Fibroblast of upper back skin (primary cell): ENCODE data around the gene NF2.

Experiments
- DNase-seq: peaks from one replicate; pipeline ENCODE4 v3.0.0-alpha.2; 2013

Gene NF2

DNA sequence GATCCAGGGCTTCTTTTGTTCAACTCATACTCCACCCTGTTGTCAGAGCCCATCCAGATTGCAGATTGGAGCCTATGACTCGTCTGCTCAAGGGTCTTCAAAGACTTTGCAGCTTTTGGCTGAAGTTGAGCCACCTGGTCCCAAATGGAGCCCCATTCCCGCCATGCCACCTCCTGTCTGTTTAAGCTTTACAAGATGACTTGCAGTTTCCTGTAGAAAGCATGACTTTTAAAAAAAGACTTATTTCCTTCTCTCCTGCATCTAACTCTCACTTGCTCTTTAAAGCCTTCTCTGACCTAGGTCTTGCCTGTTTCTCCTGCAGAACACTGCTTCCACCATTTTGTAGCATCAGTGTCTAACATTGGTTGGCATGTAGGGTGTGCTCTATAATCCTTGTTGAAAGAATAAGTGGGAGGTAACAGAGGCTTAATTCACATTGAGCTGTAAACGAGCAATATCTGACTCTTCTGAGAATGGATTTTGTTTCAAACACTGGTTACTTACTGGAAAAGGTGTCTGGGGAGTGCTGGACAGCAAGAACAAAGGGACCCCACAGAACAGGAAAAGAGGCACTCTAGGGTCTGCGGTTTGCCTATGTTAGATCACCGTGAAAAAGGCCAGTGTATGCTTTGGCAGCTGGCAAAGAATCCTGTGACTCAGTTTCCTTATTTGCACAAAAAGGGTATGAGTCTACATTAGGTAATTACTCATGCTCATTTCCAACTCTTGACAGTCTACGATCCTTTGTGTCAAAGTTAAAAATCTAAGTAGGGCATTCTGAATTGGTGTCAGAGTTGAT lies 30.3 kb downstream of the NF2 start:
- no peak for DNase-seq

DNA sequence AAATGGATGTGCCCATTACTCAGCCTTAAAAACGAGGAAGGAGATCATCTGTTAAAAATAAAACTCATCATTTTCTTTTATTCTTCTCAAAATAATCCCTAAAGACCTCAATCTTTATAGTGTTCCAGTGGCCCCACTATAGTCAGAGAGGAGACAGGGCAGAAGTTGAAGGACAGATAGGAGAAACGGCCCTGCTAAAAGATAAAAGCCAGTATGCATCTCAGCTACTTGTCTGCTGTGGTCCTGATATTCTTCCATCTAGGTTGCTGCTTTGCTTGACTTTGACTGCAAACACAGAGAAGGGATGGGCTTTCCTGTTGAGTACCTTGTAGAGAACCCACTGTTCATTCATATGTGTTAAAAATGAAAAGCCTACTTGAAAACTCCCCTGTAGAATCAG lies 31.4 kb downstream of the NF2 start:
- no peak for DNase-seq

DNA sequence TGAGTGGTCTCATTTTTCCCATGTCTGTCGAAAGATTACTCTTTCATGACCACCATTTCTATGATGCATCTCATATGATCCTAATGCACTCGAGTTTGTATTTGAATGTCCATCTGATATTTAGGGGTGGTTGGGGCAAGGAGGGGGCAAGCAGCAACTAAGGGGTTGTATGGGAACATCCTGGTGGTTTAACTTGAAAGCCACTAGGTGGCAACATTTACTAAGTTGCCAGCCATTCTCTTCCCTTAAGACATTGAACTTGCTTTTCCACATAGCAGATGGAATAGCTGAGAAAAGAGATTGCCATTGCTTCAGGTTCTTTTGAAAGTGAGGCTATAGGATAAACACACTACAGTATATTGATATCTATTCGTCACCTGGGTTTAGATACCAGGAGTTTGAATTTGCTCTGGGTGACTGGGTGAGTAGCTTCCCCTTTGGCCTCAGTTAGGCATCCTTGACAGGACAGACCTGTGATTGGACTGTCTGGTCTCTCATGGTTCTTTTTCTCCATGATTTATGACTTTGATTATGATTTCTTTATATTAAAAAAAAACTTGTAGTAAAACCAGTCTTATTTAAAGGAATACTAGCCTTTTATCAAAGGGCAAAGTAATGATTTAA lies 32.4 kb downstream of the NF2 start:
- peak; percentile 62 for DNase-seq

DNA sequence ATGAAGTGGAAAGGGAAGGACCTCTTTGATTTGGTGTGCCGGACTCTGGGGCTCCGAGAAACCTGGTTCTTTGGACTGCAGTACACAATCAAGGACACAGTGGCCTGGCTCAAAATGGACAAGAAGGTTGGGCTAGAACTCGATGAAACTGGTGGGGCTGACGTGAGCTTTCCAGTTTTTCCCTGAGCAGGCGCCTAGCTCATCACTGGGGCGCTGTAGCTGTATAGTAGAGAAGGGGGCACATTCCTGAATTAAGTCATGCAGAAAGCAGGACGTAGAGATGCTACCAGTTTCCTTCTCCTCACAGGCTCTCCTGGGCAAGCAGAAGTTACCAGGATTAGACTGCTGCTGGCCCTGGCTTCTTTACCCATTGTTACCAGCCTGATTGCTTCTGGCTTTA lies 33.3 kb downstream of the NF2 start:
- DNase-seq, result no peak

DNA sequence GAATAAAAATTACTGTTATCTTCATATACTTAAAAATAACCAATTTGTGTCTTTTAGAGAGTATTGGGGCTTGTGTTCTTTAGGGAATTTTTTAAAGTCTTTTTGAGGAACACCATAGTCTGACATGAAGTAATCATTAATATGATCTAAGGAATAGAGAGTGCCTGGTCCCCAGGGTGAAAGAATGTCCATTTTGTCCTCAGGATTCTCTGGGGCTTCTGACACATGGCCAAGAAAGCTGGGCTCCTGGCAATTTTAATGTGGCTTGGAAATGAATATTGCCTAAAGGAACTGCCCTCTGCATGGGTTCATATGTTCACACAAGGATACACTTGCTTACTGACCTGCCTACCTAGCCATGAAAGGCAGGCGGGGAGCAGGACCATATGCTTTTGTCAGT lies 33.7 kb downstream of the NF2 start:
- DNase-seq, result no peak

DNA sequence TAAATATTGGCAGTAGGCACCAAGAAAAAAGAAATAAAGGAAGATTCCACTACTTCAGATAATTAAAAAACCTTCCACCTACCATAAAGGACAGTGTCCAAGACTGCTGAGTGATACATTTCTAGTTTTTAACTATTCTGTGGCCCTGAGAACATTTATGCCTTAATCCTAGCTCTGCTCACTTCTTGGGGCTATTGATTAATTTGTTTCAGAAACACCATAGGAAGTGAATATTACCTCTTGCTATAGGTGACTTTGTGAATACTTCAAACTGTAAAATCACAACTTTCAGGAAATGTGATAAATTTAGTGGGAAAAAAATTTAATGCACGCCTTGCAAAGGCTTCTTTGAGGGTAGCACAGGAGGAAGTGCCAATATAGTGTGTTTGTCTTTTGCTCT lies 35.2 kb downstream of the NF2 start:
- DNase-seq, result no peak

DNA sequence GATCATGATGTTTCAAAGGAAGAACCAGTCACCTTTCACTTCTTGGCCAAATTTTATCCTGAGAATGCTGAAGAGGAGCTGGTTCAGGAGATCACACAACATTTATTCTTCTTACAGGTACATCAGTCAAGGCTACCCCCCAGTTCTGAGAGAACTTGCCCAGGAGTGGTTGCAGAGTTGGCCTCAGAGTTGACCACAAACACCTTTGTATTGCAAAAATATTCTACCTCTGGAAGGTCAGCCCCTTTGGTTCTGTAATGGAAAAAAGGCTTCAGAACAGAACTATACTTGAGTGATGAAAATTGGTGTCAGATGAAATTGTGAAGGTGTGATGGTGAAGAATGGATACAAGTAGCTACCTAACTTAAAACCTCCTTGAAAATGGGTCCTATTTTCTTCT lies 35.7 kb downstream of the NF2 start:
- no peak for DNase-seq

DNA sequence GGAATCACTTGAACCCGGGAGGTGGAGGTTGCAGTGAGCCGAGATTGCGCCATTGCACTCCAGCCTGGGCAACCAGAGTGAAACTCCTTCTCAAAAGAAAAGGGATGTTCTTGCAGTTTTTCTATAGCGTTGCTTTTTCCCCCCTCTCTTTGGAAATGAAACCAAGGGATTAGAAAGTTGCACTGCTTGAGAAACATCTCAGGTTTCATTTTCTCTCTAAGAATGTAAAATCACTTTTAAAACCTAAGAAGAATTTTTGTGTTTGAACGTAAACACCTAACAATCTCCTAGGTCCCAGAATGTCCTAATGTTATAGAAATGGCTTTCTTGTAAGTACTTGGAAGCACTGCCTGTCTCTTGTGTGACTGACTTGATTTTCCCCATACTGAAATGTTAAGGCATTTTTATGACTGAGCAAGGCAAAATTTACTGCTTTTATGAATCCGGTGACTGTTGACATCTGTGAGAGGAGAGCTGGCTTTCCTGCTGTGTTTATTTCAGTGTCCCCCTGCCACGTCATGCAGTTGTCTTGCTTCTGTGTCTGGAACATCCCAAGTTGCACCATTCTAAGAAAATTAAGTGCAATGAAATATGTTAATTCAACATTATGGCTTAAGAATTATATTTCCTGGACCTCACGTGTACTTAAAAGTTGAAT lies 37.7 kb downstream of the NF2 start:
- peak; percentile 50 for DNase-seq

DNA sequence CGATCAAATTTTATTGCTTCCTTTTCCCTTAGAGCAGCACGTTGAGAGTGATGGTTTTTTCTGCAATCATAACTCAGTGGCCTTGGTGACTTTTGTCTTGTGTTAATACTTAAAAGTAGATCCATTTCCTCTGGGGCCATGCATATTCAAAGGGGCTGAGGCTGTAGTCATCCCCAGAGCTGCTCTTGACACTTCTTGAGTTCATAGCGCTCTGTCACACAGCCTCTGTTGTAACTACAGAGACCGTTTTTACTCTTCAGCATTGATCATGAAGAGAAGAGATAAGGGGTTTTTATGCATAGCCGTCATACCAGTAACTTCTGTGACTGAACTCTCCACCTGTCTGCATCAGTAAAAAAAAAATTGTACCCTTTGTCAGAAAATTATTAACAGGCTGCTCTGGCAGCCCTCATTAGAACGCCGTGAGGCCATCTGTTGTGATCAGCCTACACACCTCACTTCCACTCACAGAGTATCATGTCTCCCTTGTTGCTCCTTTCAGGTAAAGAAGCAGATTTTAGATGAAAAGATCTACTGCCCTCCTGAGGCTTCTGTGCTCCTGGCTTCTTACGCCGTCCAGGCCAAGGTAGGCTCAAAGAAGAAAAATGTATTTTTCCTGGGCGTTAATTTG lies 38.4 kb downstream of the NF2 start:
- DNase-seq, result no peak

DNA sequence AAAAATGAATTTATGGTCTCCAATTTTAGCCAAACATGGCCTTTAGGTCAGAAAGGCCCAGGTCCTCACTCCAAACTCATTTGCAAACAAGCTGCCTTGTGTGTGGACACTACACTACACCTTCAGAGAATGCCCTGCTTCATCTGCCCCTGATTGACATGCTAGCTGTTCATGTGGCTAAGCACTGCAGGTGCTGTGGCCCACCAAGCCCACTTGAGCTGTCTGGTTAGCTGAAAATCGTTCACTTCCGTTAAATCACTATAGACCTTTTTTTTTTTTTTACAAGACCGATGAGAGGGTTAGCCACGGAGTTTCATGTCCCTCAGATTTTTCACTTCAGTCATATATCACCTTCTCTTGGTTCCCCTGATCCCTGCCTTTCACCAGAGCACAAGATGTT lies 39.3 kb downstream of the NF2 start:
- no peak for DNase-seq

DNA sequence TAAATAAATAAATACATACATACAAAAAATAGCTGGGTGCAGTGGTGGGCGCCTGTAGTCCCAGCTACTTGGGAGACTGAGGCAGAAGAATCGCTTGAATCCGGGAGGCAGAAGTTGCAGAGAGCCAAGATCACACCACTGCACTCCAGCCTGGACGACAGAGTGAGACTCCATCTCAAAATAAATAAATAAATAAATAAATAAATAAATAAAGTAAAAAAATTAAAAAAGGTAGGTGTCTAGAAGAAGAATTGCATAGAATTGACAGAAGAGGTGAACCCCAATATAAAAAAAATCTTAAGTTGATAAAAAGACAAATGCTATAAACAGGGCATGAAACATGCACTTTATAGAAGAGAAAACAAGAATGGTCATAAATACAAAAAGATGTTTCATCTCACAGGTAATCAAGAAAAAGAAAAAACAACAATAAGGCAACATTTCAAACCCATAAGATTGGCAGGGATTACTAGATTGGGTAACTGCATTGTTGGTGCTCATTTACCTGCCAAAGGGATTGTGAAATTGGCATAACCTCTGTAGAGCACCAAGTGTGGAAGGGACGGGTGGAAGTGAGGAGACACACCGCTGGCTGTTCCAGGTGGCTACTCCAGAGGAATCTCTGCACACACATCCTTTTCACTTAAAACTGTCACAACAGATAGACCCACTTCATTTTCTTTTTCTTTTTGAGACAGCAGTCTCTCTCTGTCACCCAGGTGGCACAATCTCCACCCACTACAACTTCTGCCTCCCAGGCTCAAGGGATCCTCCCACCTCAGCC lies 44.7 kb downstream of the NF2 start:
- no peak for DNase-seq

DNA sequence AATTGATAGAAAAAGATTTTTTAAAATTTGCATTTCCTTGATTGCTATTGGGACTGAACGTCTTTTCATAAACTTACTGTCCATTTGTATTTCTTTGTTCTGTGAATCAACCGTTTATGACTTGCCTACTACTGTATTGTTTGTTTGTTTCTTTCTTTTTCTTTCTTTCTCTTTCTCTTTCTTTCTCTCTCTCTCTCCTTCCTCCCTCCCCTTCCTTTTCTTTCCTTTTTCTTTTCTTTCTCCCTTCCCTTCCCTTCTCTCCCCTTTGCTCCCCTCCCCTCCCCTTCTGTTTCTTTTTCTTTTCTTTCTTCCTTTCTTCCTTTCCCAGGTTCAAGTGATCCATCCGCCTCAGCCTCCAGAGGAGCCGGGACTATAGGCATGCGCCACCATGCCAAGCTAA lies 46.9 kb downstream of the NF2 start:
- DNase-seq, result no peak

DNA sequence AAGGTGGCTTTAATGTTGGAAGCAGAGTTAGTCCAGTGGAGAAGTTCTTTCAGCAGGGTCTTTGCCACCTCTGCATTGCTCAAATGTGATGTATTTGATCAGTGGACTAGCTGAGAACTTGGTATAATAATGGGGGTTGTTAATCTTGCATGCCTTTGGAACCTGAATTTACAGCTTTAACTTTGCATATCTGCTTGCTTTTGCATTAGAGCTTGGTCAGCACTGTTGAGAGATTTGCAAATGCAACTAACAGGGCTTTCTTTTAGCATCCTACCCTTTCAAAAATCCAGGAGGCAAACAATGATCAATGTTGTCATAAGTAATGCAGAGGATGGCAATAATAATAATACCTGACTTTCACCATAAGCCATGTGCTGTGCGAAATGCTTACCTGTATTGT lies 48.2 kb downstream of the NF2 start:
- DNase-seq, result no peak

DNA sequence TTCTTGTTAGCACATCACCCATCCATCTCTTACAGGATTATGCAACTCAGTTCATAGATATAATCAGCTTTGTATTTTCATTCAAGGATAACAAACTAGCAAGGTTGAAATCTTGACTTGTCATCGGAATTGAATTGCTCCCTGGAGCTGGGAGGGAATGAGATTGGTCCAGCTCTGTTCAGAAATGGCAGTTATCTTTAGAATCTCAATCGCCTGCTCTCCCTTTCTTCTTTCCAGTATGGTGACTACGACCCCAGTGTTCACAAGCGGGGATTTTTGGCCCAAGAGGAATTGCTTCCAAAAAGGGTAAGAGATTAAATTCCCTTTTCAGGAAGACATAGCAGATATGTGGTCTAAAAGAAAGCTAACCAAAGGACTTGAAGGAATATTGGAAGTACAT lies 51.0 kb downstream of the NF2 start:
- no peak for DNase-seq

DNA sequence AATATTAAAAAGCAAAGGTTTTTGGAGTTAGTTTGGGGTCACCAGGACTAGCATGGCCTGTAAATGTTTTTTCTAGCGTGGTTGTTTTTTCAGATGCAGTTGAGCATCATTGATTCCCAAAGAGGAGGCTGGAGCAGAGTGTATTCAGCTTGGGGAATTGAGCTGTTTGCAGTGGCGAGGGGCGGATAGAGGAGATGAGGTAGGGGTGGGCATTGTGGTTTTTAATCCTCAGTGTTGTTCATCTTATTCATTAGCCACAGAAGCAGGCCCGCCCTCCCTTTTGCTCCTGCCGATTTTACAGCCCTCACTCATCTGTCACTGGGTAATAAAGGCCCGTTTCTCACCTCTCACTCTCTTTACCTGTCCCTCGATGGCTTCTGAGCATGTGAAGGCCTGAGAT lies 51.4 kb downstream of the NF2 start:
- DNase-seq, result no peak

DNA sequence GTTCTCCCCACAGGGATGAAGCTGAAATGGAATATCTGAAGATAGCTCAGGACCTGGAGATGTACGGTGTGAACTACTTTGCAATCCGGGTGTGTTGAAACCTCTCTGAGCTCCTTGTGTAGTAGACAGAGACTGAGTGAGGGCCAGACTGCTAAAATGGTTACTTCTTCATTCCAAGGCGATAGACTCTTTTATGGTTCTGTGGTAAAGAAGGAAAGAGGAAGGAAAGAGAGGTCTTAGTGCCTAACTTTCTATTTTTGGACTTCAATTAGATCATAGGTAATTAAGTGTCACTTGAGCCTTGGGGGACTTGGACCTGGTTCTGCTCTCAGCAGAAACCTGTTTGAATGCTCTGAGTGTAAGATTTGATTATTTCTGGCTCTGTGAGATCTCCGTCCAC lies 54.7 kb downstream of the NF2 start:
- no peak for DNase-seq

DNA sequence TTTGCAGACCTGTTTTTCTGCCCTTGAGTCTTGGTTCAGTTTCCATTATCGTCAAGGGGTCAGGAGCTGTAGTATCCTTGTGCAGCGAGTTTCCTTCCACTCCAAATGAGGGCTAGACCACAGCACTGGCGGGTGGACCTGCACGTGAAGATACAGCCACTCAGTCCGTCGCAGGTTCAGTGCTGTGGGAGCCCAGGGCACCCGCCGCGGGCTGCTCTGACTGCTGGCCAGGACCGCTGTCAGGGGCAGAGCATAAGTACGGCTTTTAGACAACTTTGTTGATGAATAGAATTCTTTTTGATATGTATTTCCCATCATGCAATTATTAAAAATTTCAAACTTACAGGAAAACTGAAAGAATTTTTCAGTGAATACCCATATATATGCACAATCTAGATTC lies 56.6 kb downstream of the NF2 start:
- DNase-seq, result no peak

DNA sequence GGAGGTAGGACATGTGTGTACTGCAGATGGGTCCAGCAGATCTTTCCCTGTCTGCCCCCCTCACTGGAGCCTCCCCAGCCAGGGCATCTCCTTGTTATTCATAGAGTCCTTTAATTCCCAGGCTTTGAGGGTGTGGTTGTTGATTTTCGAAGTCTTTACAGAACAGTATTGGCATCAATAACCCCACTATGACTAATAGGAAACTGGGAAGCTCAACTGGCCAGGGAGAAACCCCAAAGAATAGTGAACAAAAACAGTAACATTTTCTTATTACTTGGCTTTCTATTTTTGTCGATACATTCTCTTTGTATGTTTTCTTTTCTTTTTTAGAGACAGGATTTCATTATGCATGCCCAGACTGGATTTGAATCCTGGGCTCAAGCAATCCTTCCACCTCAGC lies 57.9 kb downstream of the NF2 start:
- no peak for DNase-seq

DNA sequence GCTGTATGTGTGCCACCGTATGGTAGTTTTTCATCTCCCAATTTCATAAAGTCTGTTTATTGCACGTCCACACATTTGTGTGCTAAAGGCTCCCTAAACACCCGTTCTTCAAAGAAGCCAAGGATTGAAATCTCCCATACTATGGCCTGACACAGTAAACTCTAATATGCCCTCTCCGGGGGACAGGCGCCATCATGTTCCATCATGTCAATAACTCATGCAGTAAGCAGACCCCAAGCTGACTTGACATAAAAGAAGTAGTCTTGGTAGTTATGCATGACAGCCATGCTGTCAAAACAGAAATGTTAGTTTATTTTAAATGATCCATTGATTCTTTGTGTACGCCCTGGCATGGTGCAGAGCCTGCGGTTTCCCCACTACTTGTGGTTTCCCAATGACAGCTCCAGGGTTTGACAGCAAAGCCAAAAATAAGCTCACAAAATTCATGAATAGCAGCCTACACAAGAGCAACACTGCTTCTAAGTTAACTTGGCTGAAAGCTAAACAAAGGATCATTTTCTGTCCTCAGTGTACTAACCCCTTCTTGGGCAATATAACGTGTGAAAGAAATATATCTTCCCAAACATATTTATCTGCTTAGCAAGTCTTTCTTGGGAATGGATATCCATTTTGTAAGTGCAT lies 59.9 kb downstream of the NF2 start:
- DNase-seq, result peak; percentile 39

DNA sequence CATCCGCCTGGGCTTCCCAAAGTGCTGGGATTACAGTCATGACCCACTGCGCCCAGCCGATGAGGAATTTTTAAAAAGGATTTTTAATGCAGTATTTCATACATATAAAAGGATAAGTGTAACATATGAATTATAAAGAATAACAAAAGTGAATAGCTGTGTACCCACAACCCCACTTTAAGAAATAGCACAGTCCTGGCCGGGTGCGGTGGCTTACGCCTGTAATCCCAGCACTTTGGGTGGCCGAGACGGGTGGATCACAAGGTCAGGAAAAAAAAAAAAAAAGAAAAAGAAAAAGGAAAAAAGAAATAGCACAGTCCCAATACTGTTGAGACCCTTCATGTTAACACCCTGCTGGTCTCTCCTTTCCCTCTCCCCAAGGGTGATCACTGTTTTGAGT lies 62.1 kb downstream of the NF2 start:
- DNase-seq, result no peak

DNA sequence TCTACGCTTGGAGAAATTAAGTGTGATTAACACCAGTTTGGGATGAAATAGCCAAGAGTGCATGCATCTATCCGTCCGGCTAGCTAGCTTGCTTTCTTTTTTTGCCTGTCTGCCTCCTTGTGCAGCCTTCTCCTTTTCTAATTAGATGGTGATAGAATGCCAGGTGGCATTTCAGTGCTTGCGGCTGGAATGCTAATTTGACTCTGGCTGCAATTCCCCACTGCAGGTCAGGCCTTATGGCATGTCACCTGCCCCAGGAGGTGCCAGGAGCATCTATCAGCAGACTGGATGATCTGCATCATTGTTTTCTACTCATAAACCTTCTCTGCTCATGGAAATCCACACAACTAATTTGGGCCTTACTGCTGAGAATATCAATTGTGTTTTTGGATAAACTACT lies 65.2 kb downstream of the NF2 start:
- no peak for DNase-seq

DNA sequence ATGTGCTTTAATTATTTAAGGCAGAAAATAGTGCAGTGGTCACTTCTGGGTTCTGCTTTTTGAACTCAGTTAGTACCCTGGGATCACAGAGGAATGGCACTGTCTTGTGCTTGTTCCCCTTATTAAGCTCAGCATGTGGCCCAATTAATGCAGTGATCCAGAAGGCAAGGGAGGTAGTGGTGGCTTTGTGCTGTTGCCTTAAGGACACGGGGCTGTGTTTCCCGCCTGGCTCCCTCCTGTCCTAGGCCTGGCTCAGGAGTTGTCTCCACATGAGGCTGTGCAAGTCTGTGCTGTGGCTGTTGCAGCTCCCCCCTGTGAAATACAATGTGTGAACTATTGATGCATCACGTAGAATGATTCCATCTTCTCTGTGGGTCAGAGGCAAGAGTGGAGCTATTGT lies 67.2 kb downstream of the NF2 start:
- no peak for DNase-seq
